D721Med (cell line): ENCODE measurements around the gene CNOT6.

Experiments used
- DNase-seq: peaks from one replicate; pipeline ENCODE4 v3.0.0; 2011; ENCODE audit warnings: low spot score; ENCODE audit not compliant: insufficient read length
- FAIRE-seq: peaks from 2 replicates; lab custom pipeline; 2011; peaks lifted over from hg19 to GRCh38; lab: Jason Lieb, UNC
- TF ChIP-seq, protein P1 (sequence below): IDR thresholded peaks from 2 replicates; pipeline ENCODE4 v1.5.1; 2012; ENCODE audit warnings: mild to moderate bottlenecking, control low read depth; ENCODE audit not compliant: insufficient read depth; ENCODE audit errors: missing control alignments

Gene CNOT6

DNA sequence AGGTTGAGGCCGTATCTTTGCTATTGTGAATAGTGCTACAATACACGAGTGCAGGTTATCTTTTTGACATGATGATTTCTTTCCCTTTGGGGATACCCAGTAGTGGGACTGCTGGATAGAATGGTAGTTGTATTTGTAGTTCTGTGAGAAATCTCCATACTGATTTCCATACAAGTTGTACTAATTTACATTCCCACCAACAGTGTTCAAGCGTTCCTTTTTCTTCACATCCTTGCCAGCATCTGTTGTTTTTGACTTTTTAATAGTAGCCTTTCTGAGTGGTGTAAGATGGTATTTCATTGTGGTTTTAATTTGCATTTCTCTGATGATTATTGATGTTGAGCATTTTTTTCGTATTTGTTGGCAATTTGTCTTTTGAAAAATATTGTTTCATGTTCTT lies 41.4 kb downstream of the CNOT6 start:
- TF ChIP-seq, protein P1, sequence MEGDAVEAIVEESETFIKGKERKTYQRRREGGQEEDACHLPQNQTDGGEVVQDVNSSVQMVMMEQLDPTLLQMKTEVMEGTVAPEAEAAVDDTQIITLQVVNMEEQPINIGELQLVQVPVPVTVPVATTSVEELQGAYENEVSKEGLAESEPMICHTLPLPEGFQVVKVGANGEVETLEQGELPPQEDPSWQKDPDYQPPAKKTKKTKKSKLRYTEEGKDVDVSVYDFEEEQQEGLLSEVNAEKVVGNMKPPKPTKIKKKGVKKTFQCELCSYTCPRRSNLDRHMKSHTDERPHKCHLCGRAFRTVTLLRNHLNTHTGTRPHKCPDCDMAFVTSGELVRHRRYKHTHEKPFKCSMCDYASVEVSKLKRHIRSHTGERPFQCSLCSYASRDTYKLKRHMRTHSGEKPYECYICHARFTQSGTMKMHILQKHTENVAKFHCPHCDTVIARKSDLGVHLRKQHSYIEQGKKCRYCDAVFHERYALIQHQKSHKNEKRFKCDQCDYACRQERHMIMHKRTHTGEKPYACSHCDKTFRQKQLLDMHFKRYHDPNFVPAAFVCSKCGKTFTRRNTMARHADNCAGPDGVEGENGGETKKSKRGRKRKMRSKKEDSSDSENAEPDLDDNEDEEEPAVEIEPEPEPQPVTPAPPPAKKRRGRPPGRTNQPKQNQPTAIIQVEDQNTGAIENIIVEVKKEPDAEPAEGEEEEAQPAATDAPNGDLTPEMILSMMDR = no peak
- DNase-seq (no peak), FAIRE-seq (no peak)

DNA sequence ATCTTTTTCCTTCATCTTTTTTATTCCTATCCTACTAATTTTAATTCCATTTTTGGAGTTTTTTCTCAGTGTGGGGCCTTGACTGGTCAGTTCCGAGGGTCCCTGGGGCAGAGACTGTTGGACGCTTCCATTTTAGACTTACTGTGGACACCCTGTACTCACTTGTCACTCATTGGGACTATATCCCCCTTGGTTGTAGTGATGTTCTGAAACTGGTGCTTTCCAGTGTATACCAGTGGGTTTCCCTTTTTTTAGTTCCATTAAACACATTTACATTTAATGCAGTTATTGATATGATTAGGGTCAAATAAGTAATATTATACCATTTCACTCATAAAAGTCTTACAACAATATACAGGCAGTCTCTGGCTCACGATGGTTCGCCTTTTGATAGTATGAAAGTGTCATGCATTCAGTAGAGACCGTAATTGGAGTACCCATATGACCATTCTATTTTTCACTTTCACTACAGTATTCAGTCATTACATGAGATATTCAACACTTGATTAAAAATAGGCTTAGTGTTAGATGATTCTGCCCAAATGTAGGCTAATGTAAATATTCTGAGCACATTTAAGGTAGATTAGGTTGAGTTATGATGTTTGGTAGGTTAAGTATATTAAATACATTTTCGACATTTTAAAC lies 46.0 kb downstream of the CNOT6 start:
- DNase-seq (no peak), FAIRE-seq (no peak)
- TF ChIP-seq, protein P1 = no peak

DNA sequence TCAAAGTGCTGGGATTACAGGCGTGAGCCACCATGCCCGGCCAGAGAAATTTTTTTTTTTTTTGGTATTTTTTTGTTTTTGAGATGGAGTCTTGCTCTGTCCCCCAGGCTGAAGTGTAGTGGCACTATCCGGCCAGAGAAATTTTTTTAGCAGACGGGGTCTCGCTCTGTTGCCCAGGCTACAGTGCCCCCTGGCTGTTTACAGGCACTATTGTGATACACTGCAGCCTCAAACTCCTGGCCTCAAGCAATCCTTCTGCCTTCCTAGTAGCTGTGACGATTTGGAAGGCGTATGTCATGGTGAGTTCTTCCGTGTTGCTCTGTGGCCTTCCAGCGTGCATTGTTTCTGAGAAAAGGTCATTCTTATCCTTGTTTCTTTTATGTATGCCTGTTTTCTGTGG lies 47.5 kb downstream of the CNOT6 start:
- TF ChIP-seq, protein P1 = no peak
- no peak for DNase-seq
- no peak for FAIRE-seq

DNA sequence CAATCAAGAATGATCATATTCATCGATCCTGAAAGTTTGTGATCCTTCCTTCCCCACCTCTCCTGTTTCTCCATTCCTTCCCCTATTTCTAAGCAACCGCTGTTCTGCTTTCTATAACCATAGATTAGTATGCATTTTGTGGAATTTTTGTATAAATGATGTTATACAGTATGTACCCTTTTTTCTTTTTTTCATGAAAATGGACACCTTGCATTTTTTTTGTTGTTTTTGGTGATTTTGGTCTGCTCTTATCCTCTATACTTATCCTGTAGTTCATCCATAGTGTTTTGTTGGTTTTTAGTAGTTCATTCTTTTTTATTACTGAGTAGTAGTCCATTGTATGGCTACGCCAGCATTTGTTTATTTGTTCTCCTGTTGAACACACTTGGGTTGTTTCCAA lies 51.1 kb downstream of the CNOT6 start:
- TF ChIP-seq, protein P1 = no peak
- DNase-seq = no peak
- no peak for FAIRE-seq

DNA sequence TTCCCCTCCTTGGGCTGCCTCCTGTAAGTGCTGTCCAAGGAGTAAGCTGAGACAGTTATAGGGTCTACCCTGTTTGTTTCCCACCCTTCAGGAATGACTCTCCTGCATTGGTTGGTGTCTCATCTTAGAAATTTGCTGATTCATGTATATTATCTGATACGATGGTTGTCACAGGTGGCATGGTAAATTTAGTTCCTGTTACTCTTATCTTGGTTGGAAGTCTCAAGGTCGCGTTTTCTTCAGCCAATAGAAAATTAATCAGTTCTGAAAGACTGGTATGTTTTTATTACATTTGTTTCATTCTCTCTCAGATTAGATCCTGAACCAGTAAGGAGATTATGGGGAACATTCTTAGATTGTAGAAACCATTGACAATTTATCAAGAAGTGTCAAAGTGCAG lies 54.4 kb downstream of the CNOT6 start:
- TF ChIP-seq, protein P1 = no peak
- DNase-seq = no peak
- peak; percentile 25 for FAIRE-seq

DNA sequence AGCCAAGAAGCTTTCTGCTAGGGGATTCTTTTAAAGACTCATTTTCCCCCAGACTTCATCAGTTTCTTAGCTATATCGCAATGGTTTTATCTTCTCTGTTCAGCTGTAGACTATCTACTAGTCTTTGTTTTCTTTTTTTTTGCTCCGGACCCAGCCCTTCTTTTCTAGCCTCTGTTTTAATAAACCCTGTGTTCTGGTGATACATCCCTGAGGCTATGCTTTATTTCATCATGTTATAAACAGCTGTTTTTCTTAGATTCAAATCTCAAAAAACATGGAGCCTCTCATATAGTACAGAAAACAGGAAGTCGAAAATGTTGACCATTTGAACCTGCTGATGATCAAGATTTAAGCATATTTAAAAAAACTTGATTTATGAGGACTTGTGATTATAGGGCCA lies 59.4 kb downstream of the CNOT6 start:
- DNase-seq (no peak), FAIRE-seq (no peak)
- TF ChIP-seq, protein P1 = no peak

DNA sequence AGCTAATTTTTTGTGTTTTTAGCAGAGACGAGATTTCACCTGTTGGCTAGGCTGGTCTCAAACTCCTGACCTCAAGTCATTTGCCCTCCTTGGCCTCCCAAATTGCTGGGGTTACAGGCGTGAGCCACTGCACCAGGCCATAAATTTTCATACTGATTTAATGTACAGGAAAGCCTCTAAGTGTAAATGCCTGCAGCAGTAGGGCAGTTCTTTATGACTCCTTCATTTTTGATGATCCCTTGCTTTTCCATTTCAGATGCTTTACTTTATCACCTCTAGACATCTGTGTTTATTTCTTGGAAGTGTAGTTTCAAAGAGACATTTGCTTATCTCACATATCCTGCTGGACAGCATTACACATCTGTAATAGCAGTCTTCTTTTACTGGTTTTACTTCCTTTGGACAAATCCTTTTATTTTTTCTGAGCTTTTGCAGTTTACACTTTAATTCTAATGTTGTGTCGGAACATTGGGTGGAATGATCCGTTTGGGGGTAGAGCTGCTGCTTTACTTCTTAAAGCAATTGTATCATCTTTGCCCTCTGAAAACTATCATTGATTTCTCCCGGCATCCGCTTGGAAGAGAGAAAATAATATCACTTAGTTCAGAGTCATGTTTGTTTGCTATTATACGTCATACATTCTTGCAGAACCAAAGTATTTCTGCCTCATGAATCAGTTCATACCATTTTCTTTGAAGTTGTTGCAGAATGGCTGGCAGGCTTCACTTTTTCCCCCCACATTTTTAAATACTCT lies 61.2 kb downstream of the CNOT6 start:
- no peak for DNase-seq
- FAIRE-seq = no peak
- TF ChIP-seq, protein P1 = no peak
